Activated naive CD8-positive, alpha-beta T cell treated with anti-CD3 and anti-CD28 coated beads, Interleukin-2, amount 10 ng/mL, durations not matched to agents 7 days and 5 days (primary cell): ENCODE data around the gene ENG. TPM values are rescaled to one million over a fixed set of nuclear protein-coding genes. Genes with fewer than 3 reads are reported as not detected.
A peak's percentile ranks its signal among the peaks of the same experiment; 100 is the strongest.
"Not testable (repeated sequence)": the region's sequence is repeated elsewhere in the genome, so short reads cannot be mapped to it uniquely, and the experiment has no call there.

Source experiments
- ATAC-seq: fragments of 150-1000 bp; cut with Tn5 transposase; one replicate; pipeline ENCODE4 v1.10.0; 2021; ENCODE audit warnings: low read depth, moderate library complexity
- POLR2A ChIA-PET: fragments of 350-600 bp; sonication (Branson Sonifier 250); formaldehyde crosslinking; loops from one replicate; lab custom pipeline; 2021; ENCODE audit warnings: antibody characterized with exemption; lab: Charles Lee
- DNase-seq: peaks from one replicate; pipeline ENCODE4 v3.0.0; 2021
- H3K27ac Mint-ChIP-seq: one replicate; pipeline ENCODE4 v1.8.0; 2022; ENCODE audit warnings: mild to moderate bottlenecking, mixed read lengths
- H3K27me3 Mint-ChIP-seq: one replicate; pipeline ENCODE4 v1.8.0; 2022; ENCODE audit warnings: mild to moderate bottlenecking, moderate library complexity, mixed read lengths
- H3K36me3 Mint-ChIP-seq: one replicate; pipeline ENCODE4 v1.8.0; 2021; ENCODE audit warnings: mild to moderate bottlenecking, mixed read lengths
- H3K4me1 Mint-ChIP-seq: one replicate; pipeline ENCODE4 v1.8.0; 2021; ENCODE audit warnings: mixed read lengths
- H3K4me3 Mint-ChIP-seq: one replicate; pipeline ENCODE4 v1.8.0; 2022; ENCODE audit warnings: mild to moderate bottlenecking, moderate library complexity, mixed read lengths
- H3K9me3 Mint-ChIP-seq: one replicate; pipeline ENCODE4 v1.8.0; 2021; ENCODE audit warnings: mixed read lengths
- total RNA-seq, 2 experiments: library from RNA; stranded (reverse); gene quantifications; one replicate each; pipeline ENCODE4 v1.2.3, GENCODE V29; 2021

The ENG gene
- total RNA-seq, 2 experiments from 2014 or later, result 19.7 to 20.1 TPM

- Mint-ChIP-seq H3K4me3 (no peak overlapping the region), H3K27ac (peak overlapping the region; percentile 67), H3K36me3 (peaks cover 18% of the 10 kb centered on the region), H3K4me1 (peaks cover 14% of the 10 kb centered on the region), H3K27me3 (no peaks in the 10 kb centered on the region), H3K9me3 (no peaks in the 10 kb centered on the region)
- ATAC-seq (no peak), DNase-seq (no peak)
- POLR2A ChIA-PET, result interaction anchor here (0.6 to 2.6 kb wide), 2 partner anchors 30 to 167 kb away, joined by 3 to 9 read pairs; partner anchors contain the start of gene ST6GALNAC4
Observed at GRCh38 chr9:127886401-127886972, 32.0 kb upstream of the ENG start.

- H3K4me1 Mint-ChIP-seq, result peaks cover 12% of the 10 kb centered on the region
- H3K27me3 Mint-ChIP-seq, result no peaks in the 10 kb centered on the region
- H3K27ac Mint-ChIP-seq, result no peak overlapping the region
- H3K36me3 Mint-ChIP-seq, result peaks cover 13% of the 10 kb centered on the region
- ATAC-seq, result no peak
- no peak overlapping the region for H3K4me3 Mint-ChIP-seq
- POLR2A ChIA-PET, result interaction anchor here (0.6 to 2.6 kb wide), 5 partner anchors 18 to 167 kb away, joined by 3 to 9 read pairs (median 4); partner anchors contain the start of gene ST6GALNAC4
- no peaks in the 10 kb centered on the region for H3K9me3 Mint-ChIP-seq
- DNase-seq, result no peak
Observed at GRCh38 chr9:127885508-127886281, 31.2 kb upstream of the ENG start.

GRCh38 chr9:127884976-127885490 is 30.6 kb upstream of the ENG start:
- POLR2A ChIA-PET, result interaction anchor here (1.4 to 2.6 kb wide), 3 partner anchors 19 to 44 kb away, joined by 4 to 9 read pairs (median 8); partner anchors contain the start of gene ST6GALNAC4
- Mint-ChIP-seq H3K36me3 (peaks cover 13% of the 10 kb centered on the region), H3K27ac (no peak overlapping the region), H3K9me3 (no peaks in the 10 kb centered on the region), H3K4me1 (peaks cover 12% of the 10 kb centered on the region), H3K27me3 (no peaks in the 10 kb centered on the region), H3K4me3 (no peak overlapping the region)
- DNase-seq (no peak), ATAC-seq (no peak)

- no peaks in the 10 kb centered on the region for H3K9me3 Mint-ChIP-seq
- POLR2A ChIA-PET, result interaction anchor here (1.4 to 2.6 kb wide), 3 partner anchors 19 to 44 kb away, joined by 4 to 9 read pairs (median 8); partner anchors contain the start of gene ST6GALNAC4
- peaks cover 13% of the 10 kb centered on the region for H3K36me3 Mint-ChIP-seq
- ATAC-seq (no peak), DNase-seq (no peak)
- no peak overlapping the region for H3K4me3 Mint-ChIP-seq
- no peaks in the 10 kb centered on the region for H3K27me3 Mint-ChIP-seq
- no peak overlapping the region for H3K27ac Mint-ChIP-seq
- peaks cover 12% of the 10 kb centered on the region for H3K4me1 Mint-ChIP-seq
Observed at GRCh38 chr9:127884427-127884911, 30.0 kb upstream of the ENG start.

- H3K27ac Mint-ChIP-seq, result peak overlapping the region; percentile 21
- peaks cover 12% of the 10 kb centered on the region for H3K4me1 Mint-ChIP-seq
- H3K36me3 Mint-ChIP-seq, result peaks cover 13% of the 10 kb centered on the region
- no peak overlapping the region for H3K4me3 Mint-ChIP-seq
- no peaks in the 10 kb centered on the region for H3K9me3 Mint-ChIP-seq
- ATAC-seq, result no peak
- no peak for DNase-seq
- H3K27me3 Mint-ChIP-seq, result no peaks in the 10 kb centered on the region
- POLR2A ChIA-PET, result interaction anchor here (2.6 kb wide), 1 partner anchor 32 kb away, joined by 9 read pairs; the partner anchor contains the start of gene ST6GALNAC4
Observed at GRCh38 chr9:127883959-127884358, 29.5 kb upstream of the ENG start.

GRCh38 chr9:127881715-127882114 is 27.3 kb upstream of the ENG start:
- ATAC-seq, DNase-seq, H3K4me3 Mint-ChIP-seq, H3K9me3 Mint-ChIP-seq, H3K27me3 Mint-ChIP-seq, H3K27ac Mint-ChIP-seq, H3K36me3 Mint-ChIP-seq: not testable (repeated sequence)
- POLR2A ChIA-PET, result interaction anchor here (1.0 to 1.3 kb wide), 2 partner anchors 22 to 24 kb away, joined by 3 to 4 read pairs; no protein-coding TSS in a partner anchor
- H3K4me1 Mint-ChIP-seq, result peaks cover 11% of the 10 kb centered on the region

- ATAC-seq, result no peak
- POLR2A ChIA-PET, result interaction anchor here (0.7 kb wide), 3 partner anchors 37 to 104 kb away, joined by 3 to 7 read pairs (median 4); no protein-coding TSS in a partner anchor
Observed at GRCh38 chr9:127880143-127880542, 25.7 kb upstream of the ENG start.

GRCh38 chr9:127878652-127879390 is 24.4 kb upstream of the ENG start:
- DNase-seq (no peak), ATAC-seq (no peak)
- Mint-ChIP-seq H3K4me3 (no peak overlapping the region), H3K9me3 (no peaks in the 10 kb centered on the region), H3K27me3 (peaks cover 2% of the 10 kb centered on the region), H3K36me3 (peaks cover 5% of the 10 kb centered on the region), H3K27ac (no peak overlapping the region), H3K4me1 (peaks cover 6% of the 10 kb centered on the region)
- POLR2A ChIA-PET, result interaction anchor here (1.0 kb wide), 1 partner anchor 27 kb away, joined by 3 read pairs; no protein-coding TSS in a partner anchor

More at GRCh38 chr9:127880143-127880542, 25.7 kb upstream of the ENG start:
- H3K4me3 Mint-ChIP-seq, result no peak overlapping the region
- peaks cover 9% of the 10 kb centered on the region for H3K4me1 Mint-ChIP-seq
- H3K36me3 Mint-ChIP-seq, result peaks cover 9% of the 10 kb centered on the region
- H3K27ac Mint-ChIP-seq, result no peak overlapping the region
- no peak for DNase-seq
- H3K9me3 Mint-ChIP-seq, result no peaks in the 10 kb centered on the region
- peaks cover 2% of the 10 kb centered on the region for H3K27me3 Mint-ChIP-seq

GRCh38 chr9:127878001-127878651 is 23.7 kb upstream of the ENG start:
- H3K27ac Mint-ChIP-seq, result no peak overlapping the region
- no peak overlapping the region for H3K4me3 Mint-ChIP-seq
- POLR2A ChIA-PET, result interaction anchor here (1.0 kb wide), 1 partner anchor 28 kb away, joined by 3 read pairs; no protein-coding TSS in a partner anchor
- DNase-seq, result no peak
- peaks cover 2% of the 10 kb centered on the region for H3K27me3 Mint-ChIP-seq
- no peak for ATAC-seq
- H3K9me3 Mint-ChIP-seq, result no peaks in the 10 kb centered on the region
- H3K36me3 Mint-ChIP-seq, result peaks cover 5% of the 10 kb centered on the region
- H3K4me1 Mint-ChIP-seq, result peaks cover 6% of the 10 kb centered on the region

GRCh38 chr9:127877566-127877998 is 23.1 kb upstream of the ENG start, which contains the start of gene AK1:
Gene AK1, minus strand, starts transcription at chr9:127877675. Its CDS starts 3,058 bp downstream, at chr9:127874617.
- Mint-ChIP-seq H3K9me3 (no peaks in the 10 kb centered on the region), H3K4me3 (peak within 1 kb of the TSS; percentile 28), H3K4me1 (peaks cover 2% of the 10 kb centered on the region), H3K36me3 (peaks cover 3% of the 10 kb centered on the region), H3K27ac (peak within 1 kb of the TSS; percentile 48), H3K27me3 (peaks cover 2% of the 10 kb centered on the region)
- POLR2A ChIA-PET, result interaction anchor here (1.1 kb wide), 1 partner anchor 28 kb away, joined by 3 read pairs; no protein-coding TSS in a partner anchor
- DNase-seq (no peak), ATAC-seq (no peak)

GRCh38 chr9:127876764-127877562 is 22.5 kb upstream of the ENG start:
- POLR2A ChIA-PET, result interaction anchor here (1.1 kb wide), 1 partner anchor 29 kb away, joined by 3 read pairs; no protein-coding TSS in a partner anchor
- H3K27me3 Mint-ChIP-seq, result peaks cover 2% of the 10 kb centered on the region
- DNase-seq, result no peak
- peaks cover 3% of the 10 kb centered on the region for H3K36me3 Mint-ChIP-seq
- no peak for ATAC-seq
- peak overlapping the region; percentile 28 for H3K4me3 Mint-ChIP-seq
- no peaks in the 10 kb centered on the region for H3K4me1 Mint-ChIP-seq
- H3K27ac Mint-ChIP-seq, result peak overlapping the region; percentile 48
- no peaks in the 10 kb centered on the region for H3K9me3 Mint-ChIP-seq
